ENCODE results near the gene CEP152. TPM values are rescaled to one million over a fixed set of nuclear protein-coding genes. Genes with fewer than 3 reads are reported as not detected.

Gene CEP152
- total RNA-seq, 2 donors from 2014 or later: 3.3 to 6.5 TPM

GRCh38 chr15:48693484-48693883 lies 117.4 kb downstream of the CEP152 start:
- Histone ChIP-seq H3K4me3 (no peak overlapping the region), H3K9me3 (no peaks in the 10 kb centered on the region), H3K27ac (no peak overlapping the region), H3K36me3 (no peaks in the 10 kb centered on the region), H3K27me3 (replicated peaks; ENCODE audit: insufficient read depth) (no peaks in the 10 kb centered on the region), H3K4me1 (ENCODE audit: control insufficient read depth in 1 of 2, low read depth in 2 of 2) (peaks cover 0 to 6% of the 10 kb centered on the region in 2 donors)
- ATAC-seq (ENCODE audit: insufficient number of reproducible peaks, low FRiP score, low read depth) (no peak), DNase-seq (ENCODE audit: low spot score) (no peak)
- no peak for TF ChIP-seq CTCF (IDR thresholded peaks at IDR 0.05)

GRCh38 chr15:48688493-48688892 lies 122.4 kb downstream of the CEP152 start:
- no peak for TF ChIP-seq CTCF (IDR thresholded peaks at IDR 0.05)
- Histone ChIP-seq H3K4me1 (ENCODE audit: control insufficient read depth in 1 of 2, low read depth in 2 of 2) (no peaks in the 10 kb centered on the region), H3K36me3 (no peaks in the 10 kb centered on the region), H3K27me3 (replicated peaks; ENCODE audit: insufficient read depth) (no peaks in the 10 kb centered on the region), H3K9me3 (no peaks in the 10 kb centered on the region), H3K27ac (no peak overlapping the region), H3K4me3 (no peak overlapping the region)
- ATAC-seq (ENCODE audit: insufficient number of reproducible peaks, low FRiP score, low read depth) (no peak), DNase-seq (ENCODE audit: low spot score) (no peak)

Other genes starting within 250 kb of the CEP152 start
- gene FBN1, start 165.4 kb downstream of the CEP152 start, total RNA-seq: 100 to 1,000 TPM; 258 to 300 TPM
- gene EID1, start 67.1 kb upstream of the CEP152 start, total RNA-seq: 100 to 1,000 TPM; 212 to 227 TPM
- gene SHC4, start 152.8 kb upstream of the CEP152 start, total RNA-seq: 10 to 100 TPM; 13.8 to 16.1 TPM
- 10 to 100 TPM; 34.9 to 55.2 TPM for gene SECISBP2L, start 235.4 kb upstream of the CEP152 start, total RNA-seq